ENCODE results near the gene ZNF217.
"Not testable (repeated sequence)": the region's sequence is repeated elsewhere in the genome, so short reads cannot be mapped to it uniquely, and the experiment has no call there.

ZNF217 gene

DNA sequence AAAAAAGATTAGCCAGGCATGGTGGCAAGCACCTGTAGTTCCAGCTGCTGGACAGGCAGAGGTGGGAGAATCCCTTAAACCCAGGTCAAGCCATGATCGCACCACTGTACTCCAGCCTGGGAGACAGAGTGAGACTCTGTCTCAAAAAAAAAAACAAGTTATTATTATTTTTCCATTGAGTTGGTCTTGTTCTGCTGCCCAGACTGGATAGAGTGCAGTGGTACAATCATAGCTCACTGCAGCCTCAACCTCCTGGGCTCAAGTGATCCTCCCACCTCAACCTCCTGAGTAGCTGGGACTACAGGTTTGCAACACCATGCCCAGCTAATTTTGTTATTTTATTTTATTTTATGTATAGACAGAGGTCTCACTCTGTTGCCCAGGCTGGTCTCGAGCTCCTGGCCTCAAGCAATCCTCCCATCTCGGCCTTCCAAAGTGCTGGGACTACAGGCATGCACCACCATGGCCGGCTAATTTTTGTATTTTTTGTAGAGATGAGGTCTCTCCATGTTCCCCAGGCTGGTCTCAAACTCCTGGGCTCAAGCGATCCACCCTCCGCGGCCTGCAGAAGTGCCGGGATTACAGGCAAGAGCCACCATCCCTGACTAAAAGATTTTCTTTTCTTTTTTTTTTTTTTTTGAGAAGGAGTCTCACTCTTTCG lies 31.4 kb downstream of the ZNF217 start:
- not testable (repeated sequence) for DNase-seq

DNA sequence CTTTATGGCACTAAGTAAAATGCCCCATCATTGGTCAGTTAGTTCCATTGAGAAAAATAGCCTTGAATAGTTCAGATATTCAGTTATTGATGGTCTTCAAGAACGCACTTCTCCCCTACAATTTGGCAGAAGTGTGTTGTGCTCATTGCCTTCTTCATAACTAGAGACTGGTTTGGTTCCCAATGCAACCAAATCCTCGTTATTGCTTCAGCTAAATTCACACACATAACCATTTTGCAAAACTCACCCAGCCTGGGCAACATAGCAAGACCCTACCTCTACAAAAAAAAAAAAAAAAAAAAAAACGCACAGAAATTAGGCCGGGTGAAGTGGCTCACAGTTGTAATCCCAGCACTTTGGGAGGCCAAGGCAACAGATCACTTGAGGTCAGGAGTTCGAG lies 32.1 kb downstream of the ZNF217 start:
- no peak for DNase-seq

DNA sequence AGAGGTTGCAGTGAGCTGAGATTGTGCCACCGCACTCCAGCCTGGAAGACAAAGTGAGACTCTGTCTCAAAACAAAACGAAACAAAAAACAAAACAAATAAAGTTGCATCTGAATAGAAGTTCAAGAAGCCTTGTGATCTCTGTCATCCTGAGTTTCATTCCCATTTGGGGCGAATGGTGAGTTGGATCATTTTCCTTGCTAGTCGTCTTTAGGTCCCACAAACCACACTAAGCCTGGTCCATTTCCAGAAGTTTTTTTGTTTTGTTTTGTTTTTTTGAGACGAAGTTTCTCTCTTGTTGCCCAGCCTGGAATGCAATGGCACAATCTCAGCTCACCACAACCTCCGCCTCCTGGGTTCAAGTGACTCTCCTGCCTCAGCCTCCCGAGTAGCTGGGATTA lies 33.8 kb downstream of the ZNF217 start:
- DNase-seq, result no peak

- DNase-seq, result no peak
These were observed 36.5 kb downstream of the ZNF217 start for GRCh38 chr20:53557130-53557529.

GRCh38 chr20:53556267-53556897 lies 37.3 kb downstream of the ZNF217 start:
- DNase-seq, result no peak

DNA sequence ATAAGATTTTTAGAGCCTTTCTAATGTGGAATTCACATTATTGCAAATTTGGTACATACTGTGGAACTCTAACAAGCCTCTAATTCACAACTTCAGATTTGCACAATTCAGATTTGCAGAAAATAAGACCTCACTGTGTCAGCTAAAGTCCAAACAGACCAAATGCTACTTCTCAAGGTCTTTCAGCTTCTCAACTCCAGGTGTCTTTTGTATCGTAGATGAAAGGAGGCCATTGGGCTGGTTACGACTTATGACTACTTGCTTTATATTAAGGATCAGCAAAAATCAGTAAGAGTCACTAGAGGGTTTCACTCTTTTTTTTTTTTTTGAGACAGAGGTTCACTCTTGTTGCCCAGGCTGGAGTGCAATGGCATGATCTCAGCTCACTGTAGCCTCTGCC lies 37.8 kb downstream of the ZNF217 start:
- no peak for DNase-seq

GRCh38 chr20:53555081-53555480 lies 38.6 kb downstream of the ZNF217 start:
- no peak for DNase-seq

DNA sequence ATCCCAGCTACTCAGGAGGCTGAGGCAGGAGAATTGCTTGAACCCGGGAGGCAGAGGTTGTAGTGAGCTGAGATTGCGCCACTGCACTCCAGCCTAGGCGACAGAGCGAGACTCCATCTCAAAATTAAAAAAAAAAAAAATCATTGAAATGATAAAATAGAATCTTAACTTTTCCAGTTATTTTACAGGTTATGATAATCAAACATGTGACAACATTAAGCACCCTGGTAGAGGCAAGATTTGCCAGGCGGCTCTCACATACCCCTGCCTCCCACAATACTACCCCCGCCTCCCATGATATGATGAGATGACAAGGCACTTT lies 41.1 kb downstream of the ZNF217 start:
- DNase-seq, result not testable (repeated sequence)

DNA sequence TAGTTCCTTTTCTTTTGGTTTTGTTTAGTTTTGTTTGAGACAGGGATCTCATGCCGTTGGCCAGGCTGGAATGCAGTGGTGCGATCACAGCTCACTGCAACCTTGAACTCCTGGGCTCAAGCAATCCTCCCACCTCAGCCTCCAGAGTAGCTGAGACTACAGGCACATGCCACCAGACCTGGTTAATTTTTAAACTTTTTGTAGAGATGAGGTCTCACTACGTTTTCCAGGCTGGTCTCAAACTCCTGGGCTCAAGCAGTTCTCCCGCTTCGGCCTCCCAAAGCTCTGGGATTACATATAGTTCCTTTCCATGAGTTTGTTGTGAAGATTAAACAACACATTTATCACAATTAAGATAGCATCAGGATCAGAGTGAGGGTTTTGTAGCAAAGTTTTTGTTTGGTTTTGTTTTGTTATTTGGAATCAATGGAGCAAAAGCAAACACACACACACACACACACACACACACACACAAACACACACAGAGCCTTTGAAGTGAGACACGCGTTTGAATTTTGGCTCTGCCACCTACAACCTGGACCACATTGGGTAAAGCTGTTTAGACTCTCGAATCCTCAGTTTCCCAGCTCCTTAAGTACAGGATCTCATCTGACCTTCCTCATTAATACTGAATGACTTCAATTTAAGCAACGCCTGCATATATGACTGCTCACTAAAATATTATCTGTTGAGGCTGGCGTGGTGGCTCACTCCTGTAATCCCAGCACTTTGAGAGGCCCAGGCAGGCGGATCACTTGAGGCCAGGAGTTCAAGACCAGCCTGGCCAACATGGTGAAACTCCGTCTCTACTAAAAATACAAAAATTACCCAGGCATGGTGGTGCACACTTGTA lies 41.7 kb downstream of the ZNF217 start:
- DNase-seq, result not testable (repeated sequence)

DNA sequence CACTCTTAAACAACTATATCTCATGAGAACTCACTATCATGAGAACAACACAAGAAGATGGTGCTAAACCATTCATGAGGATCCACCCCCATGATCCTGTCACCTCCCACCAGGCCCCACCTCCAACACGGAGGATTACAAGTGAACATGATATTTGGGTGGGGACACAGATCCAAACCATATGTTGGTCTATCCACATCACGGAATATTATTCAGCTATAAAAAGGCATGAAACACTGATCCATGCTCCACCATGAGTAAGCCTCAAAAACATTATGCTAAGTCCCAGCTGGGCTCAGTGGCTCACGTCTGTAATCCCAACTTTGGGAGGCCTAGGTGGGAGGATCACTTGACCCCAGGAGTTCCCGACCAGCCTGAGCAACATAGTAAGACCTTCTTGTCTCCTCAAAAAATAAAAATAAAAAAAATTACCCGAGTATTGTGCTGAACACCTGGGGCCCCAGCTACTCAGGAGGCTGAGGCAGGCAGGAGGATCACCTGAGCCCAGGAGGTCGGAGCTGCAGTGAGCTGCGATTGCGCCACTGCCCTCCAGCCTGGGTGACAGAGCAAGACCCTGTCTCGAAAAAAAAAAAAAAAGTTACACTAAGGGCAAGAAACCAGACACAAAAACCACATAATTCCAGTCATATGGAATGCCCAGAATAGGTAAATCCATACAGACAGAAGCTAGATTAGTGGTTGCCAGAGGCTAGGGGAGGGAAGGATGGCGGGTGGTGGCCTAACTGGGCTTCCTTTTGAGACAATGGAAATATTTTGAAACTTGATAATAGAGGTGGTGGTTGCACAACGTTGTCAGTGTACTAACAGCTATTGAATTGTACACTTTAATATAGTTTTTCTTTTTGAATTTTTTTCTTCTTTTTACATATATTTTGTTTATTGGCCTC lies 43.1 kb downstream of the ZNF217 start:
- DNase-seq, result no peak

GRCh38 chr20:53547664-53548239 lies 45.9 kb downstream of the ZNF217 start:
- peak in 1 of 5 experiments; percentile 63 for DNase-seq

GRCh38 chr20:53539516-53539915 lies 54.1 kb downstream of the ZNF217 start:
- no peak for DNase-seq

DNA sequence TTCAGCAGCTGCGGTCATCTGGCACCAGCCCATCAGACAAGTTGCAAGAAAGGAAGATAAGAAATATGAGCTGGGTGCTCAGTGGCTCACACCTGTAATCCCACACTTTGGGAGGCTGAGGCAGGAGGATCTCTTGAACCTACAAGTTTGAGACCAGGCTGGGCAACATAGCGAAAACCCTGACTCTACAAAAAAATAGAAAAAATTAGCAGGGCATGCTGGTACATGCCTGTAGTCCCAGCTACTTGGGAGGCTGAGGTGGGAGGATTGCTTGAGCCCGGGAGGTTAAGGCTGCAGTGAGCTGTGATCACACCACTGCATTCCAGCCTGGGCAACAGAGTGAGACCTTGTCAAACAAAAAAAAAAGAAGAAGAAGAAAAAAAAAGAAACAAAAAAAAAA lies 57.3 kb downstream of the ZNF217 start:
- DNase-seq, result not testable (repeated sequence)

GRCh38 chr20:53535878-53536277 lies 57.8 kb downstream of the ZNF217 start:
- DNase-seq, result no peak

- DNase-seq, result no peak
These were observed 59.6 kb downstream of the ZNF217 start for GRCh38 chr20:53534037-53534436.

GRCh38 chr20:53533500-53533899 lies 60.1 kb downstream of the ZNF217 start:
- DNase-seq, result no peak

- not testable (repeated sequence) for DNase-seq
These were observed 60.9 kb downstream of the ZNF217 start for GRCh38 chr20:53532654-53533312.

DNA sequence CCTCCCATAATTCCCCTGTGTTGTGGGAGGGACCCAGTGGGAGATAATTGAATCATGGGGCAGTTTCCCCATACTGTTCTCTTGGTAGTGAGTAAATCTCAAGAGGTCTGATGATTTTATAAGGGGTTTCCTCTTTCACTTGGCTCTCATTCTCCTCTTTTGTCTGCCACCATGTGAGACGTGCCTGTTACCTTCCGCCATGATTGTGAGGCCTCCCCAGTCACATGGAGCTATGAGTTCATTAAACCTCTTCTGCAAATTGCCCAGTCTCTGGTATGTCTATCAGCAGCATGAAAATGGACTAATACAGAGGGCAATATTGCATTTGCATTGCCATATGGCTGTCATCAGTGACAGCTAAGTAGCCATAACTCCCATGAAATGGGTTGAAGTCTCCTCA lies 63.2 kb downstream of the ZNF217 start:
- no peak for DNase-seq

GRCh38 chr20:53529658-53530057 lies 64.0 kb downstream of the ZNF217 start:
- no peak for DNase-seq

DNA sequence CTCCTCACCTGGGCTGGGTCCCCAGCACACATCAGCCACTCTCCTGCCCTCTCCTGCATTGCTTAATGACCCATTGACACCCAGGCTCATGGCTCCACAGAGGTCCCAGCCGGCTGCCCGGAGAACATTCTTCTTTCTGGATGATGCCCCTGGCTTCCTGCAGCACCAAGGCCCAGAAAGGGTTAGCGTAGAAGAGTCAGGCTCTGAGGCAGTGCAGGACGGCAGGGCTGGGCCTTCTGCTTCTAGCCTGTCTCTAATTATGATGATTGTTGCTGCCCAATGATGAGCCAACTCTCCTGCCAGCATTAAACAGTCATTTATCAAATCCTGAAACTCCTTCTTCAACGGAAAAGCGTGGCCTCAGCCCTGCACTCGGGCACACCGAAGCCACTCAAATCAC lies 66.4 kb downstream of the ZNF217 start:
- DNase-seq, result no peak

- no peak for DNase-seq
These were observed 68.9 kb downstream of the ZNF217 start for GRCh38 chr20:53524589-53525312.
